Effector memory CD4-positive, alpha-beta T cell (primary cell): Measurements from ENCODE around the gene TSPAN9.

Source experiments
- DNase-seq, 3 donors: peaks; one replicate each; pipeline ENCODE4 v3.0.0-alpha.2; 2020
- H3K27ac ChIP-seq: 2 replicates; pipeline ENCODE4 v1.7.0; 2013; ENCODE audit warnings: mild to moderate bottlenecking, low read length, moderate library complexity; ENCODE audit not compliant: insufficient read depth, poor library complexity, severe bottlenecking
- H3K27me3 ChIP-seq: replicated peaks from 2 replicates; pipeline ENCODE4 v1.7.0; 2013; ENCODE audit warnings: mild to moderate bottlenecking, low read length; ENCODE audit not compliant: insufficient read depth, control insufficient read depth, poor library complexity, severe bottlenecking
- H3K36me3 ChIP-seq: 2 replicates; pipeline ENCODE4 v1.7.0; 2013; ENCODE audit warnings: mild to moderate bottlenecking, low read length, moderate library complexity; ENCODE audit not compliant: control insufficient read depth, insufficient read depth
- H3K4me1 ChIP-seq: 2 replicates; pipeline ENCODE4 v1.7.0; 2013; ENCODE audit warnings: low read length, mild to moderate bottlenecking; ENCODE audit not compliant: control insufficient read depth, insufficient read depth, poor library complexity, severe bottlenecking
- H3K4me3 ChIP-seq: 2 replicates; pipeline ENCODE4 v1.7.0; 2013; ENCODE audit warnings: low read length, low read depth, mild to moderate bottlenecking; ENCODE audit not compliant: insufficient read depth, poor library complexity, severe bottlenecking
- H3K9me3 ChIP-seq: 2 replicates; pipeline ENCODE4 v1.7.0; 2013; ENCODE audit warnings: mild to moderate bottlenecking, low read length, moderate library complexity; ENCODE audit not compliant: control insufficient read depth

Gene TSPAN9

GRCh38 chr12:3300833-3301401, 223.7 kb downstream of the TSPAN9 start:
- DNase-seq = no peak
- no peaks in the 10 kb centered on the region for H3K36me3 ChIP-seq
- no peak overlapping the region for H3K4me3 ChIP-seq
- H3K4me1 ChIP-seq = peaks cover 6% of the 10 kb centered on the region
- no peaks in the 10 kb centered on the region for H3K9me3 ChIP-seq
- H3K27ac ChIP-seq = no peak overlapping the region
- H3K27me3 ChIP-seq = no peaks in the 10 kb centered on the region

GRCh38 chr12:3302401-3303041, 225.3 kb downstream of the TSPAN9 start:
- no peaks in the 10 kb centered on the region for H3K36me3 ChIP-seq
- no peaks in the 10 kb centered on the region for H3K9me3 ChIP-seq
- peaks cover 6% of the 10 kb centered on the region for H3K4me1 ChIP-seq
- no peak for DNase-seq
- H3K27ac ChIP-seq = no peak overlapping the region
- H3K27me3 ChIP-seq = no peaks in the 10 kb centered on the region
- no peak overlapping the region for H3K4me3 ChIP-seq

GRCh38 chr12:3303410-3304136, 226.4 kb downstream of the TSPAN9 start:
- Histone ChIP-seq H3K4me3 (no peak overlapping the region), H3K27me3 (no peaks in the 10 kb centered on the region), H3K4me1 (peaks cover 6% of the 10 kb centered on the region), H3K36me3 (no peaks in the 10 kb centered on the region), H3K27ac (no peak overlapping the region), H3K9me3 (no peaks in the 10 kb centered on the region)
- no peak for DNase-seq

GRCh38 chr12:3304436-3305165, 227.4 kb downstream of the TSPAN9 start:
- H3K4me3 ChIP-seq = no peak overlapping the region
- DNase-seq = no peak

DNA sequence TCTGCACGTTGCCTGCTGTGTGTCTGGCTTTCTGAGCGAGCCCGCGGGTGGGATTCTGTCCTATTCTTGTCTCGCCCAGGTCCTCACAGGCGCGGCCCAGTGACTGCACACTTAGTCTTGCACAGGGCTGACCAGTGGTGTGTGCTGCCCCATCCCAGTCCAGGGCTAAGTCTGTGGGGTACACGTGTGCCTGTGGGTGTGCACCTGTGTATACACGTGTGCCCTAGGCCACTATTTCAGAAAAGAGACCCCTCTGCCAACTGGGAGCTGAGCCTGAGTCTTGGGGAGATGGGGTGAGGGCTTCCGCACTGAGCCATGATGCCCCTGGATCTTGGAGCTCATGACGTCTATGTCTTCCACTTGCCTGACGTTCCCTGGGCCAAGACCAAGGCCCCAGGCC, 228.3 kb downstream of the TSPAN9 start:
- Histone ChIP-seq H3K36me3 (no peaks in the 10 kb centered on the region), H3K4me3 (no peak overlapping the region), H3K9me3 (no peaks in the 10 kb centered on the region), H3K27me3 (no peaks in the 10 kb centered on the region), H3K4me1 (peaks cover 2% of the 10 kb centered on the region), H3K27ac (no peak overlapping the region)
- no peak for DNase-seq

More at GRCh38 chr12:3304436-3305165, 227.4 kb downstream of the TSPAN9 start:
- Histone ChIP-seq H3K4me1 (peaks cover 6% of the 10 kb centered on the region), H3K27ac (no peak overlapping the region), H3K36me3 (no peaks in the 10 kb centered on the region), H3K27me3 (no peaks in the 10 kb centered on the region), H3K9me3 (no peaks in the 10 kb centered on the region)

DNA sequence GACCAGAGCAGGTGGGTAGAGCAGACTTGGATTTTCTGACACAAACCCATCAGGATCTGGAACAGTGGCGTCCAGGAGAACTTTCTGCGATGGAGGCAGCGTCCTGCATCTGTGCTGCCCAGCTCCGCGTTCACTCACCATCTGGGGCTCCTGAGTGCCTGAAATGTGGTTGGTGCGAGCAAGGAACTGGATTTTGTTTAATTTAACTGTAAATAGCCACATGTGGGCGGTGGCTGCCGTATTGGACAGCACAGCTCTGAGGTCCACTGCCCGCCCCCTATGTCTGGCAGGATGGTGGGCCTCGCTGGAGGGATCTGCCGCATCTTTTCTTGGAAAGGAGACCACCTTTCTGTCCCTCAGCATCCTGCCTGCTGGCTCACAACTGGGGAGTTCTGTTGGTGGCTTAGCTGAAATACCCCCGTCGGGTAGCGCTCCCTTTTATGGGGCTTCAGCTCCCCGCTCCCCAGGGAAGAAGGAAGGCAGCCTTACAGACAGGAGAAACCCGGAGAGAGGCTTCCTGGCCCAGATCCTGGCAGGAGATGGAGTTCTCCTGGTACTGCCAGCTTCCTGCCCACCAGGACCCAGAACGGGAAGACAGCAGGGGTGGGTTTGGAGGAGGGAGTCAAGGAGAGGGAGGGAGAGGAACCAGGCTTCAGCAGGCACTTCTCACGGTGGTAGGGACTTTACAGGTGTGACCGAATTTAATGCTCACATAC, 228.9 kb downstream of the TSPAN9 start:
- no peak overlapping the region for H3K4me3 ChIP-seq
- no peaks in the 10 kb centered on the region for H3K4me1 ChIP-seq
- no peaks in the 10 kb centered on the region for H3K27me3 ChIP-seq
- H3K9me3 ChIP-seq = no peaks in the 10 kb centered on the region
- no peaks in the 10 kb centered on the region for H3K36me3 ChIP-seq
- no peak for DNase-seq
- H3K27ac ChIP-seq = no peak overlapping the region

- DNase-seq = no peak
- no peaks in the 10 kb centered on the region for H3K4me1 ChIP-seq
- no peaks in the 10 kb centered on the region for H3K27me3 ChIP-seq
- H3K9me3 ChIP-seq = no peaks in the 10 kb centered on the region
- no peak overlapping the region for H3K27ac ChIP-seq
- no peak overlapping the region for H3K4me3 ChIP-seq
- H3K36me3 ChIP-seq = no peaks in the 10 kb centered on the region
Measured at GRCh38 chr12:3307389-3307788, 230.2 kb downstream of the TSPAN9 start.

DNA sequence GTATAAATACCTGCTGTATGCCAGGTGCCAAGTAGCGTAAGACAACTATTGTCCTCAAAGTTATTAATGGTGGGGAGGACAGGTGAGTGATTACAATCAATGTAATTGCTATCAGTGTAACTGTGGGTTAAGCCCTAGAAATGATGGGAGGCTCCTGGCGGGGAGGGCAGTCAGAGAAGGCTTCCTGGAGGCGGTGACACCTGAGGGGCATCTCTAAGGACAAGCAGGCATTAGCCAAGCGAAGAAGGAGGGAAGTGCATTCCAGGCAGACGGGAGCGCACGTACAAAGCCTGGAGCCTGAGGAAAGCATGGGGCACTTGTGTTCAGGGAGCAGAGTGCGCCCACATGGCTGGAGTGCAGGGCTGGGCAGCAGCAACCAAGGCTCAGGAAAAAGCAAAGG, 230.9 kb downstream of the TSPAN9 start:
- no peaks in the 10 kb centered on the region for H3K9me3 ChIP-seq
- no peaks in the 10 kb centered on the region for H3K4me1 ChIP-seq
- H3K27me3 ChIP-seq = no peaks in the 10 kb centered on the region
- H3K36me3 ChIP-seq = no peaks in the 10 kb centered on the region
- no peak for DNase-seq
- no peak overlapping the region for H3K4me3 ChIP-seq
- no peak overlapping the region for H3K27ac ChIP-seq

DNA sequence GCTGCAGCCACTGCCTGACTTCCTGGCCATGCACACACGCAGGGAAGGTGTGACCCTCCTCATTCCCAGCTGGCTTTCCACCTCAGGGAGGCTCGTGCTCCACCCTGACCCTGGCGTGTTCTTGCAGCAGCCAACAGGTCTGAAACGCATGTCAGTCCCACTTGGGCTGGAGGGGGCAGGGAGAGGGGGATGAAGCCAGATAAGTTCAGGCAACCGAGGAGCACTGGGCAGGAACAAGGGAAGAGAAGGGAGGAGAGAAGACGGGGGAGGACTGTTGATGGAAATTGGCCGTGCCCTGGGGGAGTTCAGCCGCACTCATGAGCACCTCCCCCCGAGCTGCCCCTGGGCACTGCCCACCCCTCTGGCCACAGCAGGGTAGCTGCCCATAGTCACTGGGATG, 231.4 kb downstream of the TSPAN9 start:
- Histone ChIP-seq H3K4me1 (no peaks in the 10 kb centered on the region), H3K27ac (no peak overlapping the region), H3K9me3 (no peaks in the 10 kb centered on the region), H3K27me3 (no peaks in the 10 kb centered on the region), H3K4me3 (no peak overlapping the region), H3K36me3 (no peaks in the 10 kb centered on the region)
- DNase-seq = no peak
